GM19043 (cell line): ENCODE results near the gene NUDT14.

Experiments used
- ATAC-seq: cut with Tn5 transposase; IDR thresholded peaks from one replicate; pipeline ENCODE4 v1.9.1; 2021; ENCODE audit warnings: low read depth; ENCODE audit not compliant: unreplicated experiment

Gene NUDT14

GRCh38 chr14:105161964-105162668 is 19.0 kb downstream of the NUDT14 start:
- no peak for ATAC-seq

- no peak for ATAC-seq
Measured at GRCh38 chr14:105161309-105161708, 19.8 kb downstream of the NUDT14 start.

- no peak for ATAC-seq
Measured at GRCh38 chr14:105160776-105161175, 20.3 kb downstream of the NUDT14 start.

GRCh38 chr14:105159344-105159743 is 21.8 kb downstream of the NUDT14 start:
- ATAC-seq: no peak

- no peak for ATAC-seq
Measured at GRCh38 chr14:105158794-105159193, 22.3 kb downstream of the NUDT14 start.

- ATAC-seq: no peak
Measured at GRCh38 chr14:105157872-105158271, 23.2 kb downstream of the NUDT14 start.

GRCh38 chr14:105156414-105157375 is 24.4 kb downstream of the NUDT14 start:
- ATAC-seq: no peak

- ATAC-seq: no peak
Measured at GRCh38 chr14:105155681-105156413, 25.3 kb downstream of the NUDT14 start.

- no peak for ATAC-seq
Measured at GRCh38 chr14:105155071-105155651, 26.0 kb downstream of the NUDT14 start.

GRCh38 chr14:105154476-105154871 is 26.6 kb downstream of the NUDT14 start:
- no peak for ATAC-seq

GRCh38 chr14:105153739-105154475 is 27.2 kb downstream of the NUDT14 start:
- ATAC-seq: no peak

- ATAC-seq: no peak
Measured at GRCh38 chr14:105153331-105153731, 27.8 kb downstream of the NUDT14 start.

GRCh38 chr14:105152794-105153241 is 28.3 kb downstream of the NUDT14 start:
- no peak for ATAC-seq

- ATAC-seq: no peak
Measured at GRCh38 chr14:105151838-105152793, 29.0 kb downstream of the NUDT14 start.

GRCh38 chr14:105151084-105151837 is 29.9 kb downstream of the NUDT14 start:
- no peak for ATAC-seq

GRCh38 chr14:105150368-105151083 is 30.6 kb downstream of the NUDT14 start:
- ATAC-seq: no peak

GRCh38 chr14:105150026-105150367 is 31.1 kb downstream of the NUDT14 start:
- ATAC-seq: no peak
